SH-SY5Y (cell line): ENCODE data around the gene RYR1.

Source experiments
- GATA2 ChIP-seq: IDR thresholded peaks from 2 replicates; pipeline ENCODE4 v1.6.1; 2011; ENCODE audit warnings: mild to moderate bottlenecking, low read depth, low read length
- GATA3 ChIP-seq: IDR thresholded peaks from 2 replicates; pipeline ENCODE4 v1.6.1; 2011; ENCODE audit warnings: low read depth, mild to moderate bottlenecking, low read length, moderate library complexity

DNA sequence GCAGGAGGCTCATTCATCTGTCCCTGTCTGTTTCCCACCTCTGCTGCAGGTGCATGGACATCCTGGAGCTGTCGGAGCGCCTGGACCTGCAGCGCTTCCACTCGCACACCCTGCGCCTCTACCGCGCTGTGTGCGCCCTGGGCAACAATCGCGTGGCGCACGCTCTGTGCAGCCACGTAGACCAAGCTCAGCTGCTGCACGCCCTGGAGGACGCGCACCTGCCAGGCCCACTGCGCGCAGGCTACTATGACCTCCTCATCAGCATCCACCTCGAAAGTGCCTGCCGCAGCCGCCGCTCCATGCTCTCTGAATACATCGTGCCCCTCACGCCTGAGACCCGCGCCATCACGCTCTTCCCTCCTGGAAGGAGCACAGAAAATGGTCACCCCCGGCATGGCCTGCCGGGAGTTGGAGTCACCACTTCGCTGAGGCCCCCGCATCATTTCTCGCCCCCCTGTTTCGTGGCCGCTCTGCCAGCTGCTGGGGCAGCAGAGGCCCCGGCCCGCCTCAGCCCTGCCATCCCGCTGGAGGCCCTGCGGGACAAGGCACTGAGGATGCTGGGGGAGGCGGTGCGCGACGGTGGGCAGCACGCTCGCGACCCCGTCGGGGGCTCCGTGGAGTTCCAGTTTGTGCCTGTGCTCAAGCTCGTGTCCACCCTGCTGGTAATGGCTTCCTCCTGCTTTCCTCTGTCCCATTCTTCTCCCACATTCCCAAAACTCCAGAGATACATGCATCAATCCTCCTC lies 52.2 kb downstream of the RYR1 start:
- no peak for TF ChIP-seq GATA2
- TF ChIP-seq GATA3 = no peak
